Mesendoderm (in vitro differentiated cells): ENCODE data around the gene PSMD11.
"Not testable (repeated sequence)": the region's sequence is repeated elsewhere in the genome, so short reads cannot be mapped to it uniquely, and the experiment has no call there.

ENCODE experiments used
- DNase-seq: peaks from one replicate; pipeline ENCODE4 v3.0.0; 2013
- H2AK5ac ChIP-seq: 2 replicates; pipeline ENCODE4 v1.6.1; 2013; ENCODE audit warnings: low read length, inconsistent platforms
- H2BK120ac ChIP-seq: 2 replicates; pipeline ENCODE4 v1.6.1; 2013; ENCODE audit warnings: low read depth, mild to moderate bottlenecking, low read length, moderate library complexity, mixed read lengths
- H2BK15ac ChIP-seq: replicated peaks from 2 replicates; pipeline ENCODE4 v1.6.1; 2013; ENCODE audit warnings: low read depth, mild to moderate bottlenecking, moderate library complexity
- H2BK5ac ChIP-seq: 2 replicates; pipeline ENCODE4 v1.6.1; 2013; ENCODE audit warnings: low read length, inconsistent platforms
- H3K18ac ChIP-seq: 2 replicates; pipeline ENCODE4 v1.6.1; 2013; ENCODE audit warnings: mild to moderate bottlenecking, low read length, mixed read lengths
- H3K23ac ChIP-seq: one replicate; pipeline ENCODE4 v1.6.1; 2013; ENCODE audit warnings: low read length
- H3K27ac ChIP-seq: 2 replicates; pipeline ENCODE4 v1.5.1; 2013; ENCODE audit warnings: low read depth, mild to moderate bottlenecking, inconsistent platforms, low read length, moderate library complexity
- H3K27me3 ChIP-seq: 2 replicates; pipeline ENCODE4 v1.6.1; 2013; ENCODE audit warnings: low read length, control low read depth, mild to moderate bottlenecking, inconsistent platforms; ENCODE audit not compliant: insufficient read depth, poor library complexity
- H3K36me3 ChIP-seq: 2 replicates; pipeline ENCODE4 v1.6.1; 2013; ENCODE audit warnings: low read length, inconsistent platforms; ENCODE audit not compliant: control insufficient read depth, insufficient read depth
- H3K4ac ChIP-seq: one replicate; pipeline ENCODE4 v1.6.1; 2013; ENCODE audit warnings: low read depth, mild to moderate bottlenecking, low read length, moderate library complexity
- H3K4me1 ChIP-seq: 2 replicates; pipeline ENCODE4 v1.6.1; 2013; ENCODE audit warnings: low read depth, low read length, inconsistent platforms; ENCODE audit not compliant: control insufficient read depth
- H3K4me2 ChIP-seq: 2 replicates; pipeline ENCODE4 v1.6.1; 2013; ENCODE audit warnings: low read length
- H3K4me3 ChIP-seq: 2 replicates; pipeline ENCODE4 v1.5.1; 2013; ENCODE audit warnings: mild to moderate bottlenecking, low read length
- H3K56ac ChIP-seq: one replicate; pipeline ENCODE4 v1.6.1; 2013; ENCODE audit warnings: low read length
- H3K79me1 ChIP-seq: 2 replicates; pipeline ENCODE4 v1.6.1; 2013; ENCODE audit warnings: low read length, inconsistent platforms
- H3K79me2 ChIP-seq: 2 replicates; pipeline ENCODE4 v1.6.1; 2013; ENCODE audit warnings: mild to moderate bottlenecking, low read length; ENCODE audit not compliant: control insufficient read depth, insufficient read depth
- H3K9ac ChIP-seq: 2 replicates; pipeline ENCODE4 v1.6.1; 2013; ENCODE audit warnings: low read length, inconsistent platforms
- H4K5ac ChIP-seq: one replicate; pipeline ENCODE4 v1.6.1; 2013; ENCODE audit warnings: low read length
- H4K8ac ChIP-seq: one replicate; pipeline ENCODE4 v1.6.1; 2013; ENCODE audit warnings: low read depth, mild to moderate bottlenecking, control low read depth, low read length, moderate library complexity
- WGBS: extraction: QIAGEN DNeasy Blood & Tissue Kit; methylation state at CpG from one replicate; pipeline ENCODE4 v1.1.7; 2013; ENCODE audit warnings: low lambda C conversion rate, missing lambda C conversion rate; ENCODE audit not compliant: insufficient coverage; ENCODE audit errors: extremely low coverage; 5-methylcytosine and 5-hydroxymethylcytosine counted together

The PSMD11 gene

GRCh38 chr17:32446949-32447348 lies 2.6 kb downstream of the PSMD11 start:
- H3K36me3 ChIP-seq, result no peaks in the 10 kb centered on the region

GRCh38 chr17:32449963-32450362 lies 5.7 kb downstream of the PSMD11 start:
- Histone ChIP-seq H3K23ac (no peak overlapping the region), H3K56ac (no peak overlapping the region), H4K5ac (no peak overlapping the region), H3K4me3 (no peak overlapping the region), H3K79me1 (peaks cover 7% of the 10 kb centered on the region), H3K18ac (no peak overlapping the region), H3K9ac (no peak overlapping the region), H2BK5ac (no peak overlapping the region), H4K8ac (peak overlapping the region; percentile 39), H3K4me1 (no peaks in the 10 kb centered on the region), H2AK5ac (no peak overlapping the region), H3K36me3 (peaks cover 6% of the 10 kb centered on the region), H3K27ac (no peak overlapping the region), H3K4me2 (no peak overlapping the region), H3K79me2 (peaks cover 29% of the 10 kb centered on the region), H3K27me3 (no peaks in the 10 kb centered on the region), H2BK15ac (no peak overlapping the region), H2BK120ac (no peak overlapping the region), H3K4ac (no peak overlapping the region)
- no peak for DNase-seq
- no CpG with 5 or more reads among the region's 5 CpGs for WGBS

More at GRCh38 chr17:32446949-32447348, 2.6 kb downstream of the PSMD11 start:
- H3K4ac ChIP-seq, result no peak overlapping the region
- H3K4me3 ChIP-seq, result no peak overlapping the region
- peak overlapping the region; percentile 31 for H3K9ac ChIP-seq
- peak overlapping the region; percentile 11 for H3K23ac ChIP-seq
- no peak overlapping the region for H2BK120ac ChIP-seq
- no peak overlapping the region for H2AK5ac ChIP-seq
- no peak overlapping the region for H2BK15ac ChIP-seq
- no peak overlapping the region for H3K27ac ChIP-seq
- WGBS, result no CpG with 5 or more reads among the region's 2 CpGs
- H3K4me1 ChIP-seq, result no peaks in the 10 kb centered on the region
- H3K4me2 ChIP-seq, result no peak overlapping the region
- no peaks in the 10 kb centered on the region for H3K27me3 ChIP-seq
- H4K5ac ChIP-seq, result no peak overlapping the region
- peaks cover 31% of the 10 kb centered on the region for H3K79me2 ChIP-seq
- peak overlapping the region; percentile 30 for H3K56ac ChIP-seq
- no peak overlapping the region for H2BK5ac ChIP-seq
- H3K18ac ChIP-seq, result no peak overlapping the region
- no peak for DNase-seq
- H3K79me1 ChIP-seq, result peaks cover 7% of the 10 kb centered on the region
- H4K8ac ChIP-seq, result no peak overlapping the region

GRCh38 chr17:32450379-32450778 lies 6.1 kb downstream of the PSMD11 start:
- not testable (repeated sequence) for H3K4me1 ChIP-seq, DNase-seq, H3K27ac ChIP-seq, H4K5ac ChIP-seq, H4K8ac ChIP-seq, H3K4ac ChIP-seq, H3K4me3 ChIP-seq, H3K18ac ChIP-seq, H2BK5ac ChIP-seq, H3K56ac ChIP-seq, H2BK120ac ChIP-seq, H3K4me2 ChIP-seq, H3K27me3 ChIP-seq, H3K23ac ChIP-seq, H3K36me3 ChIP-seq, H2BK15ac ChIP-seq, H2AK5ac ChIP-seq, H3K79me1 ChIP-seq, H3K9ac ChIP-seq
- H3K79me2 ChIP-seq, result peaks cover 26% of the 10 kb centered on the region
- no CpG with 5 or more reads among the region's 6 CpGs for WGBS

- Histone ChIP-seq H3K4ac (no peak overlapping the region), H3K56ac (no peak overlapping the region), H3K9ac (no peak overlapping the region), H4K8ac (no peak overlapping the region), H3K27ac (no peak overlapping the region), H3K36me3 (peaks cover 8% of the 10 kb centered on the region), H2BK5ac (no peak overlapping the region), H2BK15ac (no peak overlapping the region), H3K18ac (no peak overlapping the region), H3K23ac (no peak overlapping the region), H3K4me1 (no peaks in the 10 kb centered on the region), H2AK5ac (no peak overlapping the region), H3K27me3 (no peaks in the 10 kb centered on the region), H3K4me2 (no peak overlapping the region), H4K5ac (no peak overlapping the region), H3K79me2 (peaks cover 14% of the 10 kb centered on the region), H2BK120ac (no peak overlapping the region), H3K4me3 (no peak overlapping the region), H3K79me1 (peaks cover 4% of the 10 kb centered on the region)
- DNase-seq, result no peak
- WGBS, result no CpG with 5 or more reads among the region's 2 CpGs
Observed at GRCh38 chr17:32451879-32452278, 7.6 kb downstream of the PSMD11 start.

- H3K18ac ChIP-seq, result no peak overlapping the region
- DNase-seq, result no peak
- H3K79me2 ChIP-seq, result peaks cover 12% of the 10 kb centered on the region
- no peaks in the 10 kb centered on the region for H3K27me3 ChIP-seq
- peaks cover 3% of the 10 kb centered on the region for H3K79me1 ChIP-seq
- H3K36me3 ChIP-seq, result peaks cover 8% of the 10 kb centered on the region
- H2BK5ac ChIP-seq, result no peak overlapping the region
- no peaks in the 10 kb centered on the region for H3K4me1 ChIP-seq
- no peak overlapping the region for H4K5ac ChIP-seq
- no peak overlapping the region for H3K4me3 ChIP-seq
- H3K4me2 ChIP-seq, result no peak overlapping the region
- no peak overlapping the region for H3K9ac ChIP-seq
- H3K27ac ChIP-seq, result no peak overlapping the region
- H2BK120ac ChIP-seq, result no peak overlapping the region
- H4K8ac ChIP-seq, result no peak overlapping the region
- no CpG with 5 or more reads among the region's 1 CpG for WGBS
- no peak overlapping the region for H3K56ac ChIP-seq
- H2BK15ac ChIP-seq, result no peak overlapping the region
- no peak overlapping the region for H3K4ac ChIP-seq
- no peak overlapping the region for H2AK5ac ChIP-seq
- H3K23ac ChIP-seq, result no peak overlapping the region
Observed at GRCh38 chr17:32452281-32452680, 8.0 kb downstream of the PSMD11 start.

GRCh38 chr17:32453370-32453769 lies 9.1 kb downstream of the PSMD11 start:
- peaks cover 3% of the 10 kb centered on the region for H3K79me1 ChIP-seq
- H3K23ac ChIP-seq, result no peak overlapping the region
- H3K79me2 ChIP-seq, result peaks cover 11% of the 10 kb centered on the region
- no peak overlapping the region for H4K8ac ChIP-seq
- no peak overlapping the region for H3K27ac ChIP-seq
- H2BK120ac ChIP-seq, result no peak overlapping the region
- H3K18ac ChIP-seq, result no peak overlapping the region
- no peak overlapping the region for H4K5ac ChIP-seq
- no peak overlapping the region for H3K9ac ChIP-seq
- H2AK5ac ChIP-seq, result no peak overlapping the region
- DNase-seq, result no peak
- WGBS, result no CpG with 5 or more reads among the region's 2 CpGs
- no peak overlapping the region for H3K56ac ChIP-seq
- H3K4me1 ChIP-seq, result no peaks in the 10 kb centered on the region
- no peak overlapping the region for H2BK5ac ChIP-seq
- no peak overlapping the region for H3K4ac ChIP-seq
- H3K27me3 ChIP-seq, result no peaks in the 10 kb centered on the region
- H3K4me2 ChIP-seq, result no peak overlapping the region
- H3K36me3 ChIP-seq, result peaks cover 9% of the 10 kb centered on the region
- no peak overlapping the region for H2BK15ac ChIP-seq
- no peak overlapping the region for H3K4me3 ChIP-seq
